Measurements from ENCODE around the gene CEP72.
"Not testable (repeated sequence)": the region's sequence is repeated elsewhere in the genome, so short reads cannot be mapped to it uniquely, and the experiment has no call there.

Gene CEP72

DNA sequence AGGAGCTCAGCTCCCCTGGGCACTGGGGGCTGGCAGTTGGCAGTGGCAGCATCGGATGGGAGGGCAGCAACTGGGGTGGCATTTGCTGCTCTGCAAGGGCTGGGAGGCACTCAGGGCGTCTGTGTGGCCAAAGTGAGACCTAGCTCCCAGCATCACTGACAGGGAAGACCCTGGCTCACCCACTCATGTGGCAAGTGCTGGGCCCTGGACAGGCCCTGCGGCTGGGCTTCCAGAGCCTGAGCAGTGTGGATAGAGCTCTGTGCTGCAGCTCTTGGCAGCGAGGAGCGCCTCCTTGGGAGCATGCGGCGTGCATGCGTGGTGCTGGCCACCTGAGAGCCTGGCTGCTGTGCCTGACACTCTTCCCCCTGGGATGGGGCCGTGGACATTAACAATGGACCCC, 10.2 kb downstream of the CEP72 start:
- no peak for DNase-seq
- TF ChIP-seq POLR2A (IDR thresholded peaks at IDR 0.05; ENCODE audit: low read length) (no peak), GATA1 (IDR thresholded peaks at IDR 0.05; ENCODE audit: low read depth, low read length) (no peak)

GRCh38 chr5:622946-623522, 10.9 kb downstream of the CEP72 start:
- no peak for TF ChIP-seq GATA1 (IDR thresholded peaks at IDR 0.05; ENCODE audit: low read depth, low read length)
- TF ChIP-seq POLR2A (IDR thresholded peaks at IDR 0.05; ENCODE audit: low read length), result no peak
- no peak for DNase-seq

DNA sequence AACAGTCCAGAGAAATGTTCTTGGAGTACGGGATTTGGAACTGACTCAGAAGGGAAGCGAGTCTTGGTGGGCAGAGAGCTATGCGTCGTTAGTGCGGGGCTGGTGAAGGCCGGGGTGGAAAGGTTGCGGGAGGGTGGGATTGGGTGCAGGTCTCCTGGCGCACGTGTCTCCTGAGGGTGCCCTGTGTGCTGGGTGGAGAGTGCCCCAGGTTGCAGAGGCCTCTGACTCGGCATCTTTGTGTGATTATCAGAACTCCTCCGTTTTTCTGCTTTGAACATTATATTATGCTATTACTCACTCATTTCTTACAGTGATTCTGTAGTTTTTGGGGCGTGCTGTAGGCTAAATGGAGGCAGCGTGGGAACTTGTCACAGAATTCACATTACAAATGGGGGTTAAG, 11.4 kb downstream of the CEP72 start:
- no peak for DNase-seq
- TF ChIP-seq POLR2A (IDR thresholded peaks at IDR 0.05; ENCODE audit: low read length), result no peak
- TF ChIP-seq GATA1 (IDR thresholded peaks at IDR 0.05; ENCODE audit: low read depth, low read length), result no peak

DNA sequence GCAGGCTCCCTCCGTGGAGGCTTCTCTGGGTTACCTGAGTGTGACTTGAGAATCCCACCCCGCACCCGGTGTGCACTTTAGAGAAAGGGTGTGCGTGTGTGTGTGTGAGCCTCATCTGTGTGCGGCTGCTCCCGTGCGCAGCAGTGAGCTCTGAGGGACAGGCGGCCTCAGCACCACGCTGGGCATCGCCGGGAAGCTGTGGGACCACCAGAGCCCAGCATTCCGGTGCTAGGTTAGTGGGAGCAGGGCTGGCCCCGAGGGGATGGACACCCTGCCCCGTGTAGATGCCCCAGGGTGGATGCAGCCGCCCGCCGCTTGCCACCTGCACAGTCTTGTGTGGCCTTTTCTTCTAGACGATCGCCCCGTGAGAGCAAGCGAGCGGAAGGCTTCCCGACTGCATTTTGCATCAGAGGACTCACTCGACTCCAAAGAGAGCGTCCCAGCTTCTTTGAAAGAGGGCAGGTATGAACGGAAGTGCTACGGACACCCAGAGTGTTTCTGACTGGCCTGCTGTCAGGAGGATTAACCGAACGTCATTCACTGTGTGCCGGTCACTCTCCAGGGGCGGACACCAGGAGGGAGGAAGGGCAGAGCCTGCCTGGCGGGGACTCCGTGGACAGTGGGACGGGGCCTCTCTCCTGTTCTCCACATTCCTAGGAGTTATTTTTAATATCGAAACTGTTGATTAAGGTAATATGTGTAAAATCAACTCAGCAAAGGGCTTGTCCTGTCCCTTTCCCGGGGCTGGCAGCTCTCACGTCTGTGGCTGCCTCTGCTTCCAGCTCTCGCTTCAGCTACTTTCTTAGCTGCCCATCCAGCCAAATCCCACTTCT, 12.2 kb downstream of the CEP72 start:
- TF ChIP-seq POLR2A (IDR thresholded peaks at IDR 0.05; ENCODE audit: low read length), result no peak
- no peak for TF ChIP-seq GATA1 (IDR thresholded peaks at IDR 0.05; ENCODE audit: low read depth, low read length)
- DNase-seq, result no peak

GRCh38 chr5:624951-625230, 12.8 kb downstream of the CEP72 start:
- TF ChIP-seq POLR2A (IDR thresholded peaks at IDR 0.05; ENCODE audit: low read length) (no peak), GATA1 (IDR thresholded peaks at IDR 0.05; ENCODE audit: low read depth, low read length) (no peak)
- DNase-seq, result no peak

DNA sequence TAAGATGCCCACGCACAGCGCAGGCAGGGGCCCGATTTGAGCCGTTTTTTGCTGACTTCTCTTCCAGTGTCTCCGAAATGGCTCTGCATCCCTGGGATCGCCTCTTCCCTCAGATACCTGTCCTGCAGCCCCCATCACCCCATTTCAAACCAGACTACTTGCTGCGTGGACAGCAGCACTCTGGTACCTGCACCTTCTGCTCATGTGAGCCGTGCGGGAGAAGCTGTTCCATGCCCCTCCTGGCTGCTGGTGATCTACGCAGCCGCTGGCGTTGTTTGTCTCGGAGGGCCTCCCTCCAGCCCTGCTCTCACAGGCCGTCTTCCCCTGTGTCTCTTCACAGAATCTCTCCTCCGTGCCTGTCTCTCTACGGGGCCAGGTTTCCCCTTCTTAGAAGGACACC, 13.4 kb downstream of the CEP72 start:
- no peak for DNase-seq
- TF ChIP-seq POLR2A (IDR thresholded peaks at IDR 0.05; ENCODE audit: low read length) (no peak), GATA1 (IDR thresholded peaks at IDR 0.05; ENCODE audit: low read depth, low read length) (no peak)

DNA sequence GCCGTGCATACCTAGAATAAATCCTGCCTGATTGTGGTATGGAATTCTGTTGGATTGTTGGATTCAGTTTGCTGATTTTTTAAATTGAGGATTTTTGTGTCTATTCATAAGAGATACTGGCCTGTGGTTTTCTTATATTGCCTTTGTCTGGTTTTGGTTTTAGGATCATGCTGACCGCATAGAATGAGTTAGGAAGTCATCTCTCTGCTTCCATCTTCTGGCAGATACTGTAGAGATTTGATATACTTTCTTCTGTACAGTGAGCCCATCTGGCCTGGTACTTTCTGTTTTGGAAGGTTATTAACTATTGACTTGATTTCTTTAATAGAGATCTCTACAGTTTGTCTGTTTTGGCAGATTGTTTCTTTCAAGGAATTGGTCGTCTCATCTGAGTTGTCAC, 14.7 kb downstream of the CEP72 start:
- no peak for DNase-seq
- no peak for TF ChIP-seq POLR2A (IDR thresholded peaks at IDR 0.05; ENCODE audit: low read length)

GRCh38 chr5:627840-628239, 15.7 kb downstream of the CEP72 start:
- TF ChIP-seq GATA1 (IDR thresholded peaks at IDR 0.05; ENCODE audit: low read depth, low read length) (no peak), POLR2A (IDR thresholded peaks at IDR 0.05; ENCODE audit: low read length) (no peak)
- DNase-seq, result no peak

DNA sequence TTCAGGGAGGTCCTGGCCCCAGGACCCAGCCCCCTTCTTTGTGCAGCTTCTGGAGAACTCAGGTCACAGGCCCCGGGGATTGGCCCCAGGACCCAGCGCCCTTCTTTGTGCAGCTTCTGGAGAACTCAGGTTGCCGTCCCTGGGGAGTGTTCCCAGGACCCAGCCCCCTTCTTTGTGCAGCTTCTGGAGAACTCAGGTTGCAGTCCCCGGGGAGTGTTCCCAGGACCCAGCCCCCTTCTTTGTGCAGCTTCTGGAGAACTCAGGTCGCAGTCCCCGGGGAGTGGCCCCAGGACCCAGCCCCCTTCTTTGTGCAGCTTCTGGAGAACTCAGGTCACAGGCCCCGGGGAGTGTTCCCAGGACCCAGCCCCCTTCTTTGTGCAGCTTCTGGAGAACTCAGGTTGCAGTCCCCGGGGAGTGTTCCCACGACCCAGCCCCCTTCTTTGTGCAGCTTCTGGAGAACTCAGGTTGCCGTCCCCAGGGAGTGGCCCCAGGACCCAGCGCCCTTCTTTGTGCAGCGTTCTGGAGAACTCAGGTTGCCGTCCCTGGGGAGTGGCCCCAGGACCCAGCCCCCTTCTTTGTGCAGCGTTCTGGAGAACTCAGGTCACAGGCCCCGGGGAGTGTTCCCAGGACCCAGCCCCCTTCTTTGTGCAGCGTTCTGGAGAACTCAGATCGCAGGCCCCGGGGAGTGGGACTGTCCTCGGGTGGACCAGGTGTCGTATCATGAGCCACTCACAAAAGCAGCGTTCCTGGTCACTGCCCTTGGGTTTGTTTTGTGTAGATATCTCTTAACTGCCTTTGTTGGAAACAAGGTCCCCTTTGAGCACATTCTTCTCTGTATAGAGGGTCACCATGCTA, 16.4 kb downstream of the CEP72 start:
- DNase-seq, result not testable (repeated sequence)

DNA sequence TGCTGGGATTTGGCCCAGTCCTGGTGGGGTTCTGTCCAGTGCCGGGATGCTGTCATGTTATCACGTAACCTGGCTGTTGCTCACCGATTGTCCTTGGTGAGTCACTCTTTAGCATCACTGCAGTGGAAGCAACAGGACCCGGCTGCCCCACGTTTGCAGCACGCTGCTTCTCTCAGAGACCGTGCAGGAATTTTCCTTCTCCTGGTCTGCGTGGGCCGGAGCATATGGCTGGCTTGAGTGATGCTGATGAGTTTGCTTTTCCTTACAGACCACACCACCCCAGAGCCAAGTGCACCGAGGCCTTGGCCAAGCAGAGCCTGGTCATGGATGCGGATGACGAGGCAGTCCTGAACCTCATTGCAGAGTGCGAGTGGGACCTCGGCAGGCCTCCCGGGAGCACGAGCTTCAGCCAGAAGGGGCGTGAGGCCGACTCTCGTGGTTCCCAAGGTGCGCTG, 21.4 kb downstream of the CEP72 start:
- no peak for TF ChIP-seq GATA1 (IDR thresholded peaks at IDR 0.05; ENCODE audit: low read depth, low read length)
- no peak for TF ChIP-seq POLR2A (IDR thresholded peaks at IDR 0.05; ENCODE audit: low read length)

DNA sequence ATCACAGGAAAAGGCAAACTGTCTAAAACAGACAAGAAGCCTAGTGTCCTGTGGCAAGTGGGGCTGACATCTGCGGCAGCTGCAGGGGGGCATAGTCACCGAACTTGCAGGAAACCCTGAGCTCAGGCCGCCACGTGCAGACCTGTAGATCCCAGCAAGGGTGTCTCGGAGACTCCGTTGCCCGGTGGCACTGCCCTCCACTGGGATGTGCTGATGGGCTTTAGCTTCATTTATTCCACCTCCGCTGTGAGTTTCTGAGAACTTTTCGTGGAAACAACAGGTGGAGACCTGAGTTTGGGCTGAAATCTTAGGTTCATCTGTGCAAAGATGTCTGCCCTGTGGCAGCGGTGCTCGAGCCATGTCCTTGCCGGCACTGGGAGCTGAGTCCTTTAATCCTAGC, 22.1 kb downstream of the CEP72 start:
- TF ChIP-seq GATA1 (IDR thresholded peaks at IDR 0.05; ENCODE audit: low read depth, low read length) (no peak), POLR2A (IDR thresholded peaks at IDR 0.05; ENCODE audit: low read length) (no peak)
- DNase-seq, result no peak

More for the DNA sequence above, 21.4 kb downstream of the CEP72 start:
- no peak for DNase-seq

- TF ChIP-seq GATA1 (IDR thresholded peaks at IDR 0.05; ENCODE audit: low read depth, low read length) (no peak), POLR2A (IDR thresholded peaks at IDR 0.05; ENCODE audit: low read length) (no peak)
- no peak for DNase-seq
These were observed 23.3 kb downstream of the CEP72 start for GRCh38 chr5:635306-636055.

- TF ChIP-seq POLR2A (IDR thresholded peaks at IDR 0.05; ENCODE audit: low read length), result no peak
- no peak for TF ChIP-seq GATA1 (IDR thresholded peaks at IDR 0.05; ENCODE audit: low read depth, low read length)
- DNase-seq, result no peak
These were observed 24.8 kb downstream of the CEP72 start for GRCh38 chr5:636951-637350.
